GM13976 (cell line): ENCODE data around the gene NBEAL2.
"Not testable (repeated sequence)": the region's sequence is repeated elsewhere in the genome, so short reads cannot be mapped to it uniquely, and the experiment has no call there.

Experiments
- DNase-seq: peaks from one replicate; pipeline ENCODE4 v3.0.0; 2012; ENCODE audit warnings: low spot score
- in situ Hi-C: fragments of 300-500 bp; cut with MboI; formaldehyde crosslinking; loops from one replicate; pipeline ENCODE4 v1.12.0; 2022; ENCODE audit warnings: low sequenced_read_pairs, mixed read lengths, inconsistent platforms; ENCODE audit not compliant: unreplicated experiment
- TF ChIP-seq, protein P1 (sequence below): IDR thresholded peaks from 2 replicates; pipeline ENCODE4 v1.5.1; 2012; ENCODE audit warnings: borderline replicate concordance, mild to moderate bottlenecking; ENCODE audit not compliant: insufficient read depth; ENCODE audit errors: extremely low read depth, missing control alignments, control extremely low read depth

The NBEAL2 gene

DNA sequence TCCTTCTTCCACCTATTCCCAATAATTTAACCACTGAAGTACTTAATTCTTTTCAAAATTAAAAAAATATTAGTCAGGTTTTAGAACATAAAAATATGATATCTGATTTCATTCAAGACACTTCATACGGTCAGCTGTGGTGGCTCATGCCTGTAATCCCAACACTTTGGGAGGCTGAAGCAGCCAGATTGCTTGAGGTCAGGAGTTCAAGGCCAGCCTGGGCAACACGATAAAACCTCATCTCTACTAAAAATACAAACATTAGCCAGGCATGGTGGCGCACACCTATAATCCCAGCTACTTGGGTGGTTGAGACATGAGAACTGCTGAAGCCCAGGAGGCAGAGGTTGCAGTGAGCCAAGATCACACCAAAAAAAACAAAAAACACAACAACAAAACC, 56.7 kb downstream of the NBEAL2 start:
- in situ Hi-C loops, result no loop called here
- TF ChIP-seq, protein P1, sequence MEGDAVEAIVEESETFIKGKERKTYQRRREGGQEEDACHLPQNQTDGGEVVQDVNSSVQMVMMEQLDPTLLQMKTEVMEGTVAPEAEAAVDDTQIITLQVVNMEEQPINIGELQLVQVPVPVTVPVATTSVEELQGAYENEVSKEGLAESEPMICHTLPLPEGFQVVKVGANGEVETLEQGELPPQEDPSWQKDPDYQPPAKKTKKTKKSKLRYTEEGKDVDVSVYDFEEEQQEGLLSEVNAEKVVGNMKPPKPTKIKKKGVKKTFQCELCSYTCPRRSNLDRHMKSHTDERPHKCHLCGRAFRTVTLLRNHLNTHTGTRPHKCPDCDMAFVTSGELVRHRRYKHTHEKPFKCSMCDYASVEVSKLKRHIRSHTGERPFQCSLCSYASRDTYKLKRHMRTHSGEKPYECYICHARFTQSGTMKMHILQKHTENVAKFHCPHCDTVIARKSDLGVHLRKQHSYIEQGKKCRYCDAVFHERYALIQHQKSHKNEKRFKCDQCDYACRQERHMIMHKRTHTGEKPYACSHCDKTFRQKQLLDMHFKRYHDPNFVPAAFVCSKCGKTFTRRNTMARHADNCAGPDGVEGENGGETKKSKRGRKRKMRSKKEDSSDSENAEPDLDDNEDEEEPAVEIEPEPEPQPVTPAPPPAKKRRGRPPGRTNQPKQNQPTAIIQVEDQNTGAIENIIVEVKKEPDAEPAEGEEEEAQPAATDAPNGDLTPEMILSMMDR, result no peak
- DNase-seq, result no peak

DNA sequence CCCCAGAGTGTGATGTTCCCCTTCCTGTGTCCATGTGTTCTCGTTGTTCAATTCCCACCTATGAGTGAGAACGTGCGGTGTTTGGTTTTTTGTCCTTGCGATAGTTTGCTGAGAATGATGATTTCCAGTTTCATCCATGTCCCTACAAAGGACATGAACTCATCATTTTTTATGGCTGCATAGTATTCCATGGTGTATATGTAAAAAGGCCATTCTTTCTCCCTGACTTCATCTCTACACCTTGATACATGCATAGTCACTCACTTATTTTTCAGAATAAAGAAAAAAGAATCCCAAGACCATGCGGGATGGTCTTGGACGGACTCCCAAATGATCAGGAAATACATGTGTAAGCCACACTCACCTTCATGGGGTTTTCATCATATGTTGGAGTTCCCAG, 57.8 kb downstream of the NBEAL2 start:
- in situ Hi-C loops, DNase-seq: not testable (repeated sequence)

DNA sequence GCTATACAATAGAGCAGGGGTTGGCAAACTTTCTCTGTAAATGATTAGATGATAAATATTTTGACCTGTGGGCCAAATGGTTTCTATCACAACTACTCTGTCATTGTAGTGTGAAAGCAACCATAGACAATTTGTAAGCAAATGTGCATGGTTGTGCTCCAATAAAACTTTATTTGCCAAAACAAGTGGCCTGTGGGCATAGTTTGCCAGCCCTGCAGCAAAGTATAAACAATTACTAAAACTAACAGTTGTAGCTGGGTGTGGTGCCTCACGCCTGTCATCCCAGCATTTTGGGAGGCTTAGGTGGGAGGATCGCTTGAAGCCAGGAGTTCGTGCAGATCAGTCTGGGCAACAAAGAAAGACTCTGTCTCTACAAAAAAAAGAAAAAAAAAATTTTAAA, 61.6 kb downstream of the NBEAL2 start:
- DNase-seq, result no peak
- in situ Hi-C loops, result no loop called here
- TF ChIP-seq, protein P1, result no peak

DNA sequence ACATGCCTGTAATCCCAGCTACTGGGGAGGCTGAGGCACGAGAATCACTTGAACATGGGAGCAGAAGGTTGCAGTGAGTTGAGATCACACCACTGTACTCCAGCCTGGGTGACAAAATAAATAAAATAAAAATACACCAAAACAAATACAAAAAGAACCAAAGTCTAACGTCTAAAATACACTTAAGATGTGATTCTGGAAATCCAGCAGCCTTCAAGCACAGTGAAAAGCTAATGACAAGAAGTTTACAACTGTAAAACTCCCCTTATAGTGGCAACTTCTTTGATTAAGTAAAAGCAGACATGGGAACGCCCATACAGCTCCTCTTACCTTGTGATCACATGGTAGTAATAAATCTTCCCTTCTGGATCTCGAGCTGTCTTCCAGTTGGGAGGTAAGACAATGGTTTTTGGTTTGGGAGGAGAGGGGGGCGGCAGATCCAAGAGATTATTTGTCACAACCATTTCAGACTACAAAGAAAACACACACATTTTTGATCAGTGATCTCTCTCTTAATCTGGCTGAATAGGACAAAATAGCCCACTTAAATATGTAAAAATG, 62.8 kb downstream of the NBEAL2 start:
- TF ChIP-seq, protein P1, result no peak
- in situ Hi-C loops, result no loop called here
- no peak for DNase-seq

DNA sequence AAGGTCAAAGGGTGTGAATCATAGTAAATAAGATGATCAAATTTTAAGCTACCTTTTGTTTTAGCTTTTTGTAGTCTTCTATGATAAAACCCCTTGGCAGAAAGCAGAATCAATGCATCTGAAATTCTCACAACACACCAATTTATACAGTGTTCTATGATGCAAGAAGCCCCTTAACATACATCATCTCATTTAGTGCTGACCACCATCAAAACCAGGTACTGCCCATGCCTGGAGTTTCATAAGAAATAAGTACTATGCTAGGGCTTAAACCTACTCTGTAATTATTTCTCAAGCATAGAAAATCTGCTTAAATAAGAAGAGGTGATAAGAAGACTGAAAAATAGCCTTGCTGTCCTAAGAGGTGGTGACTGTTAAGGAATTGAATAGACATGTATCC, 67.6 kb downstream of the NBEAL2 start:
- in situ Hi-C loops, result no loop called here
- DNase-seq, result no peak
- TF ChIP-seq, protein P1, result no peak

DNA sequence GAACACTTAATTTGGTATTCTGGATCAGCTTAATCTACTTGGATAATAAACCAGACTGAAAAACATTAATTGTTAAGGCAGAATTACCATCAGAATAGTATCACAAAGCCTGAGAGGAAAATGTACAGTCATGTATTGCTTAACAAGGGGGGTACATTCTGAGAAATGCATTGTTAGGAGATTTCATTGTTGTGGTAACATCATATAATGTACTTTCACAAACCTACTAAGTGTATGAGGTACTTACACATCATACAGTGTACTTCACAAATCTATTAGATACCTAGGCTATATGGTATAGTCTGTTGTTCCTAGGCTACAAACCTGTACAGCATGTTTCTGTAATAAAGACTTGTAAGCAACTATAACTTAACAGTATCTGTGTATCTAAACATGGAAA, 68.2 kb downstream of the NBEAL2 start:
- in situ Hi-C loops, result no loop called here
- no peak for DNase-seq

DNA sequence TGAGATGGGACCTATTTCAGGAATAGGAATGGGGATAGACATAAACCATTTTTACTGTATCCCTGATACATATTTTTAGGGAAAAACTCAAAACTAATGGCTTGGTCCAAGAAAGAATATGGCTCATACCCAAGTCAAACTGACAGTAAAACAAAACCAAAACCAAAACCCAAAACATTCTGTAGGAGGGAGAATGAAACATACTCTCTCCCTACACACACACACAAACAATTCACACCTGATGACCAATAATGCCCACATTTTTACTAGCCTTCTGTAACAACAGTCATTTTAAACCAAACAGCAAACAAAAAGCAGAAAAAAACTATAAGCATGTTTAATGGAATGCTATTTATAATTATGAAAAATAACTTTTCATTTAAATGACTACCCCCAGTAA, 74.9 kb downstream of the NBEAL2 start:
- TF ChIP-seq, protein P1, result no peak
- peak; percentile 43 for DNase-seq
- in situ Hi-C loops, result no loop called here

More for the DNA sequence above, 68.2 kb downstream of the NBEAL2 start:
- TF ChIP-seq, protein P1, result no peak
